MM.1S (cell line): ENCODE data around the gene SHC1.

Experiments
- EZH2phosphoT487 ChIP-seq: fragments of 300-600 bp; sonication (generic); IDR thresholded peaks from 2 replicates; pipeline ENCODE4 v1.6.1; 2018; ENCODE audit warnings: antibody characterized with exemption, low read length
- TF ChIP-seq, protein P1 (sequence below): fragments of 300-600 bp; sonication (generic); IDR thresholded peaks from 2 replicates; pipeline ENCODE4 v1.5.1; 2016; ENCODE audit warnings: antibody characterized with exemption, low read length, mixed read lengths

DNA sequence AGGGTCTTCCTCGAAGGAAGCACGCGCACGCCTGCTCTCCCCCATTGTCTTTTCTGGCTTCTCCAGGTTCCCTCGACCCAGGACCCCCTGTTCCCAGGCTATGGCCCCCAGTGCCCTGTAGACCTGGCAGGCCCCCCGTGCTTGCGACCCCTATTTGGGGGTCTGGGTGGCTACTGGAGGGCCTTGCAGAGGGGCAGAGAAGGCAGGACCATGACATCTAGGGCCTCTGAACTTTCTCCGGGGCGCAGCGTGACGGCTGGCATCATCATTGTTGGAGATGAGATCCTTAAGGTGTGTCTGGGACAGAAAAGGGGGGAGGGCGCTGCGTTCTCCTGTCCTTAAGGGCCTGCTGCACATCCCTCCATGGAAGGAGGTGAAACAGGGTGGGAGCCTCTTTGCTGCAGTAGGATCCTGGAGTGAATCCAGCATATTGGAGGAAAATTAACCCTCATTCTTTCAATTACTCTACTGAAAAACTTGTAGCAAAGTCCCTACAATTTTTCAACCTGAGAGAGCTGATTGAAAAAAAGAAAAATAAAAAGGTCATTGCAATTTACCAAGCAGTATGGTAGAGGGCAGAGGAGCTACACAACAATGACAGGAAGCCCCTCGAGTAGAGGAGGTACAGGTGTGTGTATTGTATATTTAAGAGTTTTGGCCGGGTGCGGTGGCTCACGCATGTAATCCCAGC lies 13.4 kb upstream of the SHC1 start:
- TF ChIP-seq, protein P1, sequence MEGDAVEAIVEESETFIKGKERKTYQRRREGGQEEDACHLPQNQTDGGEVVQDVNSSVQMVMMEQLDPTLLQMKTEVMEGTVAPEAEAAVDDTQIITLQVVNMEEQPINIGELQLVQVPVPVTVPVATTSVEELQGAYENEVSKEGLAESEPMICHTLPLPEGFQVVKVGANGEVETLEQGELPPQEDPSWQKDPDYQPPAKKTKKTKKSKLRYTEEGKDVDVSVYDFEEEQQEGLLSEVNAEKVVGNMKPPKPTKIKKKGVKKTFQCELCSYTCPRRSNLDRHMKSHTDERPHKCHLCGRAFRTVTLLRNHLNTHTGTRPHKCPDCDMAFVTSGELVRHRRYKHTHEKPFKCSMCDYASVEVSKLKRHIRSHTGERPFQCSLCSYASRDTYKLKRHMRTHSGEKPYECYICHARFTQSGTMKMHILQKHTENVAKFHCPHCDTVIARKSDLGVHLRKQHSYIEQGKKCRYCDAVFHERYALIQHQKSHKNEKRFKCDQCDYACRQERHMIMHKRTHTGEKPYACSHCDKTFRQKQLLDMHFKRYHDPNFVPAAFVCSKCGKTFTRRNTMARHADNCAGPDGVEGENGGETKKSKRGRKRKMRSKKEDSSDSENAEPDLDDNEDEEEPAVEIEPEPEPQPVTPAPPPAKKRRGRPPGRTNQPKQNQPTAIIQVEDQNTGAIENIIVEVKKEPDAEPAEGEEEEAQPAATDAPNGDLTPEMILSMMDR: 0 out of 2 replicates have a peak, but pooled peaks have one; percentile 19
- TF ChIP-seq EZH2phosphoT487: no peak
